SK-N-SH (cell line): Measurements from ENCODE around the gene MDH2. TPM values are rescaled to one million over a fixed set of nuclear protein-coding genes. Genes with fewer than 3 reads are reported as not detected.

Source experiments
- CTCF ChIA-PET: fragments of 300-600, 350-600 bp; formaldehyde crosslinking; extraction: SDS; loops from one replicate; lab custom pipeline; 2021; lab: Yijun Ruan, JAX
- POLR2A ChIA-PET: fragments of 350-600 bp; sonication (Branson Sonifier 250); formaldehyde crosslinking; extraction: SDS; loops from one replicate; lab custom pipeline; 2020; ENCODE audit warnings: antibody characterized with exemption, inconsistent platforms; lab: Yijun Ruan, JAX
- DNase-seq: peaks from one replicate; pipeline ENCODE4 v3.0.0; 2012
- H2AFZ ChIP-seq: fragments of 200-600 bp; sonication (generic); 2 replicates; pipeline ENCODE4 v1.8.1; 2016; ENCODE audit warnings: antibody characterized with exemption, mild to moderate bottlenecking, low read depth
- H3F3A ChIP-seq: fragments of 200-600 bp; sonication (generic); replicated peaks from 2 replicates; pipeline ENCODE3; 2016; ENCODE audit warnings: antibody characterized with exemption, mild to moderate bottlenecking; ENCODE audit not compliant: insufficient read depth
- H3K27ac ChIP-seq, 2 experiments: fragments of 200-500 bp in 1 of 2; fragments of 200-600 bp in 1 of 2; sonication (Bioruptor generic) in 1 of 2; sonication (generic), shearing (Covaris generic) in 1 of 2; 2 replicates each; pipeline versions ENCODE4 v1.5.1 to v1.6.1; 2014 to 2016; ENCODE audit warnings: low read depth in 2 of 2, inconsistent platforms in 1 of 2, low read length in 1 of 2, mild to moderate bottlenecking in 1 of 2, mixed read lengths in 1 of 2
- H3K27me3 ChIP-seq: fragments of 200-600 bp; sonication (generic), shearing (Covaris generic); 2 replicates; pipeline ENCODE4 v1.6.1; 2016; ENCODE audit warnings: mixed run types; ENCODE audit not compliant: insufficient read depth
- H3K36me3 ChIP-seq, 2 experiments: fragments of 200-500 bp in 1 of 2; fragments of 200-600 bp in 1 of 2; sonication (Bioruptor generic) in 1 of 2; sonication (generic) in 1 of 2; replicated peaks in 1 of 2; 2 replicates each; pipeline versions ENCODE3 to v1.5.1; 2014 to 2016; ENCODE audit warnings: low read length in 1 of 2, mild to moderate bottlenecking in 1 of 2; ENCODE audit not compliant: insufficient read depth in 2 of 2, control insufficient read depth in 1 of 2
- H3K4me1 ChIP-seq, 2 experiments: fragments of 200-500 bp in 1 of 2; fragments of 200-600 bp in 1 of 2; sonication (Bioruptor generic) in 1 of 2; sonication (generic), shearing (Covaris generic) in 1 of 2; 2 replicates each; pipeline versions ENCODE4 v1.5.1 to v1.6.1; 2014 to 2016; ENCODE audit warnings: low read depth in 1 of 2, low read length in 1 of 2, mixed run types in 1 of 2; ENCODE audit not compliant: insufficient read depth in 2 of 2, control insufficient read depth in 1 of 2
- H3K4me2 ChIP-seq: fragments of 200-600 bp; sonication (generic), shearing (Covaris generic); 2 replicates; pipeline ENCODE4 v1.6.1; 2017; ENCODE audit warnings: mixed run types
- H3K4me3 ChIP-seq, 2 experiments: fragments of 200-500 bp in 1 of 2; fragments of 200-600 bp in 1 of 2; sonication (Bioruptor generic) in 1 of 2; sonication (generic), shearing (Covaris generic) in 1 of 2; 2 replicates each; pipeline versions ENCODE4 v1.5.1 to v1.8.1; 2014 to 2016; ENCODE audit warnings: low read depth in 2 of 2, inconsistent platforms in 1 of 2, low read length in 1 of 2, mild to moderate bottlenecking in 1 of 2, mixed read lengths in 1 of 2, moderate library complexity in 1 of 2
- H3K79me2 ChIP-seq: fragments of 200-600 bp; sonication (generic); 2 replicates; pipeline ENCODE4 v1.8.1; 2017; ENCODE audit warnings: mild to moderate bottlenecking; ENCODE audit not compliant: insufficient read depth
- H3K9ac ChIP-seq: fragments of 200-600 bp; sonication (generic); 2 replicates; pipeline ENCODE4 v1.6.1; 2017; ENCODE audit warnings: mixed run types
- H3K9me2 ChIP-seq: fragments of 200-600 bp; sonication (generic); 2 replicates; pipeline ENCODE4 v1.6.1; 2017; ENCODE audit warnings: mixed run types
- H3K9me3 ChIP-seq: fragments of 200-600 bp; sonication (generic); 2 replicates; pipeline ENCODE4 v1.6.1; 2017; ENCODE audit warnings: mixed run types, mild to moderate bottlenecking, moderate library complexity
- H4K20me1 ChIP-seq: fragments of 200-600 bp; sonication (generic); 2 replicates; pipeline ENCODE4 v1.6.1; 2017; ENCODE audit warnings: mild to moderate bottlenecking, mixed run types; ENCODE audit not compliant: insufficient read depth
- POLR2AphosphoS5 ChIP-seq: IDR thresholded peaks from 2 replicates; pipeline ENCODE4 v1.6.1; 2012; ENCODE audit warnings: low read depth, low read length
- REST ChIP-seq: IDR thresholded peaks from 2 replicates; pipeline ENCODE4 v1.6.1; 2012; ENCODE audit warnings: mild to moderate bottlenecking, low read depth, low read length, moderate library complexity
- RXRA ChIP-seq: IDR thresholded peaks from 2 replicates; pipeline ENCODE4 v1.4.0; 2012; ENCODE audit warnings: low read depth, mild to moderate bottlenecking, borderline replicate concordance
- TAF1 ChIP-seq: IDR thresholded peaks from 2 replicates; pipeline ENCODE4 v1.6.1; 2012; ENCODE audit warnings: low read depth, mild to moderate bottlenecking, low read length, moderate library complexity, borderline replicate concordance
- USF2 ChIP-seq: fragments of 150-350 bp; IDR thresholded peaks from 2 replicates; pipeline ENCODE4 v1.6.1; 2017; ENCODE audit warnings: antibody characterized with exemption, low read length, low read depth, borderline replicate concordance
- WGBS: methylation state at CpG from one replicate; pipeline ENCODE4 v1.1.6; 2017; ENCODE audit warnings: low lambda C conversion rate; 5-methylcytosine and 5-hydroxymethylcytosine counted together
- polyA plus RNA-seq, 3 experiments: library from polyadenylated mRNA; depleted of rRNA; stranded (reverse); fragments of >200 nt; gene quantifications; 2 replicates each; pipeline ENCODE4 v1.2.3, GENCODE V29; 2012
- TF ChIP-seq, protein P1 (sequence below): IDR thresholded peaks from 2 replicates; pipeline ENCODE4; 2012

MDH2 gene
- polyA plus RNA-seq, 1 of the 3 experiments (the other 2 are of a cell fraction) = 301 TPM

GRCh38 chr7:76009672-76010600, 38.0 kb upstream of the MDH2 start:
- Histone ChIP-seq H3K27me3 (no peaks in the 10 kb centered on the region), H3K4me1 (no peaks in the 10 kb centered on the region; a peak in 1 of 4 replicates), H3K4me2 (no peak overlapping the region), H3K9ac (no peak overlapping the region), H3F3A (no peaks in the 10 kb centered on the region), H2AFZ (no peak overlapping the region), H3K9me2 (no peaks in the 10 kb centered on the region), H3K79me2 (0 out of 2 replicates have a peak, but pooled peaks cover 3% of the 10 kb centered on the region), H3K9me3 (no peaks in the 10 kb centered on the region), H3K4me3 (no peak overlapping the region), H4K20me1 (no peaks in the 10 kb centered on the region), H3K27ac (no peak overlapping the region), H3K36me3 (peaks cover 3 to 4% of the 10 kb centered on the region in 2 experiments)
- 94% methylated on average over 11 of the region's 11 CpGs for WGBS
- POLR2A ChIA-PET = interaction anchor here (0.6 kb wide), 1 partner anchor 145 kb away, joined by 5 read pairs; no protein-coding TSS in a partner anchor
- CTCF ChIA-PET = interaction anchor here (0.8 to 6.1 kb wide), 4 partner anchors 11 to 144 kb away, joined by 3 to 36 read pairs (median 19); partner anchors contain the start of gene TMEM120A
- no peak for DNase-seq
- TF ChIP-seq USF2 = no peak
- TF ChIP-seq, protein P1, sequence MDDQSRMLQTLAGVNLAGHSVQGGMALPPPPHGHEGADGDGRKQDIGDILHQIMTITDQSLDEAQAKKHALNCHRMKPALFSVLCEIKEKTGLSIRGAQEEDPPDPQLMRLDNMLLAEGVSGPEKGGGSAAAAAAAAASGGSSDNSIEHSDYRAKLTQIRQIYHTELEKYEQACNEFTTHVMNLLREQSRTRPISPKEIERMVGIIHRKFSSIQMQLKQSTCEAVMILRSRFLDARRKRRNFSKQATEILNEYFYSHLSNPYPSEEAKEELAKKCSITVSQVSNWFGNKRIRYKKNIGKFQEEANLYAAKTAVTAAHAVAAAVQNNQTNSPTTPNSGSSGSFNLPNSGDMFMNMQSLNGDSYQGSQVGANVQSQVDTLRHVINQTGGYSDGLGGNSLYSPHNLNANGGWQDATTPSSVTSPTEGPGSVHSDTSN = no peak
- TF ChIP-seq, all 33 proteins: peak for 0

DNA sequence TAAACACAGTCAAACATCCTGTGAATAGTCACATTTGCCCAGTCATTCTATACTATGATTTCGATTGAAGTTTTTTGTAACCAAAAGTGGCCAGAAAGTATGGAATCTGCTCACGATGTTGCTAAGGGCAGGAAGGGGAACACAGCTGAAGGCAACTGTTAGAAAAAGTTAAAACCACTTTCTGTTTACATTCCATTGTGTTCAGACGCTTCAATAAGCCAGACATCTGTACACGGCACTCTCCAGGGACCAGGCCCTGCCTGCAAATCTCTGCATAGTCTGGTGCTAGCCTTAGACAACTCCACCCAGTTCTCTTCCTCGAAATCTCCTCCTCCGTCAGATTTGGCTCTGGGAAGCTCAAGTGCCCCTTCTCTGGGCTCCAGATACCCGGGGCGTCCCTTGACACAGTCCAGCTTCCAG, 36.5 kb upstream of the MDH2 start:
- ChIA-PET POLR2A (no interaction called here), CTCF (interaction anchor here (1.1 to 6.1 kb wide), 4 partner anchors 9 to 145 kb away, joined by 3 to 36 read pairs (median 19); partner anchors contain the start of gene TMEM120A)
- H3K9me3 ChIP-seq = no peaks in the 10 kb centered on the region
- 0 out of 2 replicates have a peak, but pooled peaks cover 3% of the 10 kb centered on the region for H3K79me2 ChIP-seq
- no peak overlapping the region for H3K27ac ChIP-seq
- no peak overlapping the region for H3K4me3 ChIP-seq
- no peaks in the 10 kb centered on the region for H3K9me2 ChIP-seq
- TF ChIP-seq TAF1 = no peak
- TF ChIP-seq POLR2AphosphoS5 = no peak
- no peak for TF ChIP-seq REST
- TF ChIP-seq RXRA = no peak
- no peak overlapping the region for H3K9ac ChIP-seq
- no peaks in the 10 kb centered on the region; a peak in 1 of 4 replicates for H3K4me1 ChIP-seq
- H3F3A ChIP-seq = no peaks in the 10 kb centered on the region
- no peaks in the 10 kb centered on the region for H3K27me3 ChIP-seq
- no peak overlapping the region for H3K4me2 ChIP-seq
- no peak for DNase-seq
- no peaks in the 10 kb centered on the region for H4K20me1 ChIP-seq
- H2AFZ ChIP-seq = no peak overlapping the region
- peaks cover 0 to 7% of the 10 kb centered on the region in 2 experiments for H3K36me3 ChIP-seq
- WGBS = 86% methylated on average over 8 of the region's 8 CpGs
